Measurements from ENCODE around the gene PFN3.

The PFN3 gene

DNA sequence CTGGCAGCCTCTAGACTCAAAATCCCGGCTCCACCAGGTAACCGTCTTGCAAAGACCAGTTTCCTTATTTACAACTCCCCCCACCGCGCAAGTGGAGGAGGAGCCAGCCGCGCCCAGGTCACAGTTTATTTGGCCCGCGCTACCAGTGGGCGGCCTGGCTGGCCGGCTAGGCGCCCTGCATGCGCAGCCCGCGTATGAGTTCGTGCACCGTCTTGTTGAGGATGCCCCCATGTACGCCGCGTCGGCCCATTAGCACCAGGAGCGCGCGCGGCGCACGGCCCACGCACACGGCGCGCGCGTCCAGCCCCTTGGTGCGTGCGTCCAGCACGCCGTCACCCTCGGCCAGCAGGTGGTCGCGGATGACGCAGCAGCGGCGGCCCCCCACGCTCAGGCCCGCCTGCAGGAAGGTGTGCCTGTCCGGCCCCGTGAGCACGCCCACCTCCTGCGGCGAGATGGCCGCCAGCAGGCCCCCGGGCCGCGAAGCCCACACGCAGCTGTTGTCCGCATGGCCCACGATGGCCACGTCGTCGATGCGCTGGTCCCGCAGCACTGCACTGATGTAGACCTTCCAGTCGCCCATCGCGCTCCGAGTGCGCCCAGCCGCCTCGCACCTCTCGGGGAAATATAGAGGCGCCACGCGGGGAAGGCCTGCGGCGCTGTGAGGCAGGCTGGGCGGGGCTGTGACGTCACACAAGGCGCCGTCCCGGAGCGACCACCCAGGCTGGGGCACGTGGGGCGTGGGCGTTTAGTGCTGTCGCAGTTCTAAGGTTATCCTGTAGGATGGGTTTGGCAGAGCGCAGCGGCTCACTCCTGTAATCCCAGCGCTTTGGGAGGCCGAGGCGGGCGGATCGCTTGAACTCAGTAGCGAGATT is at the start of gene PFN3:
Gene PFN3 (minus strand): TSS at position 665 of the 872 bp plus-strand sequence. CDS start 85 bp downstream, at position 580.
- no peak for DNase-seq

DNA sequence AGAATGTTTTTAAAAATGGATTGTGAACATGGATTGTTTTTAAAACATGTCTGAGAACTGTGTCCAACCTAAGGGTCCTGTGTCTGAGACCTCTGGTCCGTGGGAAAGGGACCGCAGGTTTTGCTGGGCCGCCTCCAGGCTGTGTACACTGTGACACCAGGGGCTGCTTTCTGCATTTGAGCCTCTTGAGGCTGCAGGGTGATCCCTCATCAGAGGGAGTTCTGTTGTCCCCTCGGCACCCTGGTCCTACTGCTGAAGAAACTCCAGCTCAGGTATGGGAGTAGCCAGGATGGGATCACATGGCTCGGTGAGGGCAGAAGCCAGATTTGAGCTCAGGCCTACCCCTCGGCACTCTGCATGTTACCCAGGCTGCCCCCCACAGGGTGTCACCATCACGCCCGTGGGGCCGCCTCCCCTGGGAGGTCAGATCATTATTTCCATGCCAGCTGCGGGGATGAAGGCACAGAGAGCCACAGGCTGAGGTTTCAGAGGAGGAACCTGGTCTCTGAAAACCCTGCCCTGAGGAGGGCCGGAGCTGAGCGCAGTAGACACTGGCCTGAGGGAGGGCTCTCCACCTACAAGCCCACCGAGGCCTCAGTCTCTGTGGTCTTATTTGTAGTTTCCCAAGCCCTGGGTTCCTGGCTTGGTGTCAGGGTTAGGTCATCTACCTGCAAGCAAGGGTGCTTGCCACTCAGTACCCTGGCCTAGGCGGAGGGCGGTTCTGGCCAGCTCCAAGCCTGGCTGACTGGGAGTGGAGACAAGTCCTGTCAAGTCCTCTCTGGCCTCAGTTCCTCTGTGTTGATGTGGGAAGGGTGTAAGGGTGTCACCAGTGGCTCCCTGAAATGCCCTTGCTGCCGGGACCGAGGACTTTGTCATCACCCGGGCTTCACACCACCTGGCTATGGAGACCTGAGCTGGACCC is 48.9 kb upstream of the PFN3 start:
- DNase-seq: no peak

- no peak for DNase-seq
Observed at GRCh38 chr5:177448244-177448950, 47.9 kb upstream of the PFN3 start.

DNA sequence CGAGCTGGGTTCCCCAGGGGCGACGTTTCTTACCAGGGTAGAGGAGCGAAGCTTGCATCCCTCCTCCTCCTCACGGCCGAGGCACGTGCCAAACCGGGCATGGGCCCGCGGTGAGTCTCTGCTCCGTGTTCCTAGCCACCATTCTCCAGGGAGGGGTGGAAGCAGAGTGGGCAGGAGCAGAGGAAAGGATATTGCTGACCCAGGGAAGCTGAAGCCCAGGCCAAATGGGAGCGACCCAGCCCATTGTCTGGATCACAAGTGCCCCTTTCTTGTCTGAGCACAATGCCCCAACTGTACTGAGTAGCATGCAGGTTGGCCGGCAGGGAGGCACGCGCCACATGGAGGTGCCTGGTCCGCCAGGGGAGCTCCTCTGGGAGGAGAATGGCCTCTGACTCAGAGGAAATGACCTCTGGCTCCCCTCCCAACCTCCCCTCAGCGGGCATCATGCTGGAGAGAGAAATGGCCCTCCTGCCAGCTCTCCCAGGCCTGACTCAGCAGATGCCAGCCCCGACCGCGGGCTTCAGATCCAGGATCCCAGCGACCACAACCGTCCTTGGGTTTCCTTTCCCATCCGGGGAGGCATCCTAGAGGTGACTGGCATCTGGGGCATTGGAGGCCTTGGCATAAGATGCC is 47.3 kb upstream of the PFN3 start:
- DNase-seq: peak; percentile 47

DNA sequence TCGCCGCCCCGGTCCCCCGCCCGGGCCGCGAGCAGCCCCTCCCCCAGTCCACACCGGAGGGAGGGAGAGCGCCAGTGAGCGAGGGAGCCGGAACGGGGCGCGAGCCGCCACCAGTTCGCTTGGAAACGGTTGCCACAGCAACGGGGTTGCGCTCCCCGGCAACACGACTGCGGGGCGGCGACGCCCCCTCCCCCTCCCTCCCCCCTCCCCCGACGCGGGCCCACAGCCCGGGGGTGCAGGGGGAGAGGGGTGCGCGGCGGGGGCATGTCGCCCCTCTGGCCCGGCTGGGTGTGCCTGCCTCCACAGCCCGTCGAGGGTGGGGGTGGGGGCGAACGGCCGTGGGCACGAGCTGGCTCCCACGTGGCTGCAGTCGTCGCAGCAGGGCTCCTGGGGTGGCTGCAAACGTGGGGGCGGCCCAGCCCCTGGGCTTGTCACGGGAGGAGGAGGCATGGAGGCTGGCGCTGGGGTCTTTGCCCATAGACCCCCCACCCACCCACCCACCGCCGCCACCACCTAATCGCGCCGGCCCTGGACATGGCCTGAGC is 46.7 kb upstream of the PFN3 start:
- peak; percentile 60 for DNase-seq

DNA sequence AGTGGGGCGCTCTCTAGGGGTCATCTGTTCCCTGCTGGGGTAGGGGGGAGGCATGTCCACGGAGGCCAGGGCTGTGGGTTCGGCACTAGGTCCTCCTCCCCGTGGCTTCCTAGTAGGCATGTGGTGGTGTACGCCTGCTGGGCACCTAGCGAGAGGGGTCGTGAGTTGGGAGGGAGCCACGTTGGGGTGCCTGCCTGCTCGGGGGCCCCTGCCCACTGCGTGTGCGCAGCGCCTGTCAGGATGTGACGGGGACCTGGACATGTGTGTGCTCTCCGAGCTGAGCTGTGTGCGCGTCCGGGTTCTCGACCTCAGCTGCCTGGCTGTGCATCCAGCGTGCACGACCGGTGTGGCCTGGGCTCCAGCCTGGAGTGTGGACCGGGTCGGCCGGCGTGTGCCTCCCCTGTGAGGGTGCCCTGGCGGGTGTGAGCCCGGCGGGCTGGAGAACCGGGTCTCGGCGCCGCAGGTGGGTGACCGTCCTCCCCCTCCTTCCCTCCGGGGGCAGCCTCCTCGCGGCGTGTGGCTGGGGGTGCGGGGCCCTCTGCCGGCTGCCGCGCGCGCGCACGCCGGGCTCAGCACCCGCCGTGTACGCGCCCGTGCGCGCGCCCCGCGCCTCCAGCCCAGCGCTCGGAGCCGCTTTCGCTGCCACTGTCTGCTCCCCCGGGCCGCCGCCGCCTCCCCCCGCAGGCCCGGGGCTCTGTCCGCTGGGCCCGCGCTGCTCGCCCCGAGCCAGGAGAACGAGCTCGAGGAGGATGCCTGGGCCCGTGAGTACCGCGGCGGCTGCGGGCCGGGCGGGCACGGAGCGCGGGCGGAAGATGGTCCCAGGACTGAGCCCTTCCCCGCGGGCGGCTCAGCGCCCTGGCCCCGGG is 46.0 kb upstream of the PFN3 start, which contains the start of gene PRR7:
Gene PRR7 (plus strand): TSS at position 615 of the 866 bp plus-strand sequence. CDS start 8,254 bp downstream, outside the sequence.
- DNase-seq: peak; percentile 72

DNA sequence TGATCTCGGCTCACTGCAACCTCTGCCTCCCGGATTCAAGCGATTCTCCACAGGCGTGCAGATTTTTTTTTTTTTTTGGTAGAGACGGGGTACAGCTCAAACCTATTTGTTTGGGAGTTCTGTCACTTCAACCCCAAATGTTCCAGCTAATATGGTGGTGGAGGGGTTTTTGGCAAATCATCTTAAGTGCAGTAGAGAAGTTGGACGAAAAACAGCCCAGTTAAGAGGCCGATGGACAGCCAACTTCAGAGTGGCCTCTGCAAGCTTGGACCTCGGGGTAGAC is 45.4 kb upstream of the PFN3 start:
- DNase-seq: no peak

- DNase-seq: no peak
Observed at GRCh38 chr5:177445052-177445916, 44.8 kb upstream of the PFN3 start.

DNA sequence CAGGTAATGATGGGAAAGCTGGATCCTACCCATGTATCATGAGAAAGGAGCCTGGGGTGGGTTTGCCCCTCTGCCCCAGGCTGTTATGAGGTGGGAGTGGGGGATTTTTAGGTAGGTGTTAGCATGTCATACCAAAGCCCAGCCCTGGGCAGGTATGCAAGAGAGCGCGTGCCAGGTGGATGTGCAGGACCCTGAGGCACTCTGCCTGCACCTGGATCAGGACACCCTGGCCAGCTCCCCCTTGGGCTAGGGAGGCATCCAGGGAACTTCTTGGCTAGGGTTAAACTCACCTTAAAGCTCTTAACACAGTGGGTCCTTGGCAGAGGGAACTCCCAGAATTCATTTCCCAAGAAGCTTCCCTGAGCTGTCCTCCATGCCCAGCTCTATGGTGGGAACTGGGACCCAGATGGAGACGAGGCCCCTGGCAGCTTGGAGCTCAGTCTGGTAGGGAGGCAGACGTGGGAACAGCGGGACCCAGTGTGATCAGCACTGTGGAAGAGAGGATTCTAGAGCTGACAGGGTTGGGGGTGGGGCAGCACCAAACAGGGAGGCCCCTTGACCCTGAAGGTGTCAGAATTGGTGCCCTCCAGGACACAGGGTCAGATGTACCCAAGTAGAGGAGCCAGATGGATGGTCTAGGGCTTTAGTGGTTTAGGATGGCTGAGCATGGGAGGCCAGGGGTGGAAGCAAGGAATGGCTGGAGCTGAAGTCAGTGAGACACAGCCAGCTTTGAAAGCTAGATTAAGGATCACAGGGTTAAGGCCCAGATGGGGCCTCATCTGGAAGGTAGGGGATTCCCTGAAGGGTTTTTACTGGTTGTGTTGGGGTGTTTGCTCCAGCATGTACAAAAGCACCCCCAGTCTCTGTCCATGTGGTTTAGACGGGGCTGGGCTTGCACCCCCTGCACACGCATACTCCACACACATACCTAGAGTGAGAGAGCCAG is 43.9 kb upstream of the PFN3 start:
- no peak for DNase-seq

DNA sequence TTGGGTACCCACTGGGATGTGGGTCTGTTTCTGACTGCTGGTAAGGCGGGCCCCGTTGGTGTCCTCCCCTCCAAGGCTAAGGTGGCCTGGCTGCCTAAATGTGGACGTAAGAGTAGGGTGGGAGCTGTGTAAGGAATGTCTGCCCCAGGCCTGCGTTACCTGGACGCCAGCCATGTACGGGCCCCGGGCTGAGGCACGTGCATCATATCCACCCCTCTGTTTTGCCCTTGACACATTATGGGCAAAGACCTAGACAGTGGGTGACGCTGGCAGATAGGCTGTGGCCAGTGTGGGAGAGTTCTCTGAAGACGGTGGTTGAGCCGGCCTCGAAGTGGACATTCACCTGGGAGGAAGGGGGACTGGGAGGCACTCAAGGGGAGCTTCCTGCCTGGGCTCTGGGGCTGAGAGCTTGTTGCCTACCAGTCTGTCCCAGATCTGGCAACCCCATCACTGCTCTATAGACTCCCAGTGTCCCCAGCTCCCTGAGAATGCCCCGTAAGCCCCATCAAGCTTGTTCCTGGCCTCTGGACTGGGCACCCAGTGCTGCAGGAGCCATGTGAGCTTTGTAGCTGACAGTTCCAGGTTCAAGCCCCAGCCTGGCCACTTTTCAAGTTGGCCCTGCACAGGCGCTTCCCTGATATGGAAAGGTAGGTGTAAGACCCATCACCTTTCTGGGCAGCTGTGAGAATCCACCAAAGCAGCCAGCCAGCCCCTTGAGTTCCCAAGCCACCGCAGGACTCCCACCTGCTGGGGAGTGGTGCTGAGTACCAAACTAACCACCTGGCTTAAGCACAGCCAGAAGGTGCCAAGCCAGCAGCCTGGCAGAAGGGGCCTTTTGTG is 42.9 kb upstream of the PFN3 start:
- DNase-seq: no peak

GRCh38 chr5:177442066-177442826 is 41.8 kb upstream of the PFN3 start:
- no peak for DNase-seq

GRCh38 chr5:177440990-177441780 is 40.7 kb upstream of the PFN3 start:
- no peak for DNase-seq

GRCh38 chr5:177440211-177440989 is 39.9 kb upstream of the PFN3 start:
- no peak for DNase-seq

- no peak for DNase-seq
Observed at GRCh38 chr5:177439518-177440053, 39.1 kb upstream of the PFN3 start.

DNA sequence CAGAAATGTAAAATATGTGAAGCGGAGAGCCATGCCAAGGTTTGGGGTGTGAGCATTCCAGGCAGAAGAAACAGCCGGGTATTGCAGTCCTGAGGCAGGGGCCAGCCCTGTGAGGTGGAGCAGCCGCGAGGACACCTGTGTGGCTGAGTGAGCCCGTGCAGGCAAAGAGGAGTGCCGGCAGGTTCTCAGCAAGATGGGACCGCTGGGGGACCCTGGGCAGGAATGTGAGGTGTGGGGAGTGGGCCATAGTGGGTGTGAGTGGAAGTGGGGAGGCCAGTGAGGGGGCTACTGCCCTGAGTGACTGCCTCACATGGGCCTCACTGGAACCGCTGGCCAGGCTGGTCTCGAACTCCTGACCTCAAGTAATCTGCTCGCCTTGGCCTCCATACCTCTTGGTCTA is 38.0 kb upstream of the PFN3 start:
- no peak for DNase-seq

Data from hematopoietic multipotent progenitor cell treated with erythropoietin and hydrocortisone succinate and interleukin-3 and kit ligand, for 6 days (in vitro differentiated cells).